ENCODE data around the gene HOXA5. TPM values are rescaled to one million over a fixed set of nuclear protein-coding genes. Genes with fewer than 3 reads are reported as not detected.

Gene HOXA5
- total and polyA plus RNA-seq, 9 donors, result 7.1 to 16.6 (median 9.4) TPM

DNA sequence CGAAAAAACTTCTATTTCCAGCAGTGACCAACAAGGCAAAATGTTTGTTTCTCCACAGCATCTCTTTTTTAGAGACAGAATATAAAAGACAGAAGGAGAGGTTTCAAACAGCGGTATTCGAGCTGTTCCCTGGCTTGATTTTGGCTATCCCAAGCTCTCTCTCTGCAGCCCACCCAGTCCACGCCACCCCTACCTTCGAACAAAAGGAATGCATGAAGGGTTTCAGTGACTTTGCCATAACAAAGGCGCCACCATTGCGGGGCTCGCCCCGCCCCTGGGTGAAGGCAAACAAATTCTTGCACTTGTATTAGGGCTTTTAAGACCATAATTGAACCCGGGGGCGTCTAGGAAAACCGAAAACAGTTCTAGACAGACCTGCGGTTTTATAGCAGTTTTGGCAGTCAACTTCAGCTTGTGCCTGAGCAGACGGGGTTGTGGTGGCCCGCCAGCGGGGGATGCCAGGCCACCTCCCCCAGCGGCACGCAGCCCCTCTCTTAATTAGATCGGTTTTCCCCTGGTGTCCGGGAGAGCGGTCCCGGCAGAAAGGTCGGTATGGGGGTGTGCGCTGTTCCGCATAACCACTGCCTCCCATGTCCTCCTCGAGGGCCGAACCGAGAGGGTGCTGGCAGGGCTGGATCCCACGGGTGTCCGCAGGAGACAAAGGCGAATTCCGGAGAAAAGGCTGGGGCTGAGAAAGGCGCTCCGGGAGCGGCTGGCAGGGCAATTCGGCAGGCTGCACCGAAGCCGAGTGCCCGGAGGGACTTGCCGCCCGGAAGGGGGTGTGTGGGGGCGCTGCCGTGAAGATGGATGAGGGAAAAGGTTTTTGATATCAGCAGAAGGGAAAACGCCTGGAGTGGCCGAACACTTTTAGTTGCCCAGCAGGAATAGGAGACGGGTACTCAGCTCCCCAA is 44.2 kb upstream of the HOXA5 start:
- H3K4me1 ChIP-seq (ENCODE audit: control insufficient read depth, insufficient read depth, low read length), result peaks cover 75% of the 10 kb centered on the region
- H3K4me3 ChIP-seq (ENCODE audit: low read length), result peak overlapping the region; percentile 47
- no peaks in the 10 kb centered on the region for H3K36me3 ChIP-seq (ENCODE audit: control insufficient read depth, insufficient read depth, low read length)
- WGBS (ENCODE audit: insufficient coverage), result 44% methylated on average over 43 of the region's 46 CpGs
- peak; percentile 27 for DNase-seq
- H3K27me3 ChIP-seq (ENCODE audit: control insufficient read depth, insufficient read depth, low read length), result peaks cover 94% of the 10 kb centered on the region
- peak overlapping the region; percentile 92 for H3K27ac ChIP-seq (ENCODE audit: low read length)
- no peaks in the 10 kb centered on the region for H3K9me3 ChIP-seq (replicated peaks; ENCODE audit: control insufficient read depth, low read depth, low read length)

DNA sequence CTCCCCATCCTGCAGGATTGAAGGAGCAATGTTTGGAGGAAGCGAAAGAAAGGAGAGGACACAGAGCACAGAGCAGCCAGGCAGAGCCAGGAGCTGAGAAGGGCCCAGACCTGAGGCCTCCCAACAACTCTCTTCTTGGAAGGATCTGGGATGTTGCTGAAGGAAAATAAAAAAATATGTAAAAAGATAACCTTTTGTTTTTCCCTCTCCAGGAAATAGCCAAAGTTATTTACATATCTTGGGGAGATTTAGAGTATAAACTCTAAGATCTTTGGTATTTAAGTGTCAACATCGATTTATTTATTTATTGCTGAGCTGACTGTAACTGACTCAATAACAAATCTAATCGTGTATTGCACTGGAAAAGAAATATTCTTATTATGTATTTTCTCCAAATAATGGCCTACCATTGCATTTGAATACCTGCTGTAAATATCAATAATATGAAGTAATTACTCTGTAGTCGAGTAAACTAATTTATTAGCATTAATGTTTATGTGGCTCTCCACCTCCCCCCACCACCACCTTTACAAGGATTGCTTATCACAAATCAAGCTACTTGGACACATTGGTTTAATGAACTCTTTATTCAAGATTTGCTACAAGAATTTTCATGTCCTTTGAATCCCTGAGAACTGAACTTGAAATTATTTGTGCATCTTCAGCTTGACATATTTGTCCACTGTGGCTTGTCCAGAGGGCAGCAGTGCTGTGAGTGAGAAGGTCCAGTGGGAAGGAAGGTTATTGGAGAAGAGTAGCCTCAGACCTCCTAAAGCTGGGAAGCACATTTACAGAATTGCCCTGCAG is 43.4 kb upstream of the HOXA5 start:
- H3K36me3 ChIP-seq (ENCODE audit: control insufficient read depth, insufficient read depth, low read length), result no peaks in the 10 kb centered on the region
- peak overlapping the region; percentile 71 for H3K4me3 ChIP-seq (ENCODE audit: low read length)
- H3K27ac ChIP-seq (ENCODE audit: low read length), result peak overlapping the region; percentile 92
- DNase-seq, result peak; percentile 37
- H3K9me3 ChIP-seq (replicated peaks; ENCODE audit: control insufficient read depth, low read depth, low read length), result no peaks in the 10 kb centered on the region
- H3K4me1 ChIP-seq (ENCODE audit: control insufficient read depth, insufficient read depth, low read length), result peaks cover 82% of the 10 kb centered on the region
- no CpG with 5 or more reads among the region's 4 CpGs for WGBS (ENCODE audit: insufficient coverage)
- H3K27me3 ChIP-seq (ENCODE audit: control insufficient read depth, insufficient read depth, low read length), result peaks cover 95% of the 10 kb centered on the region

GRCh38 chr7:27185854-27186667 is 42.6 kb upstream of the HOXA5 start:
- Histone ChIP-seq H3K27me3 (ENCODE audit: control insufficient read depth, insufficient read depth, low read length) (peaks cover 90% of the 10 kb centered on the region), H3K36me3 (ENCODE audit: control insufficient read depth, insufficient read depth, low read length) (no peaks in the 10 kb centered on the region), H3K27ac (ENCODE audit: low read length) (peak overlapping the region; percentile 92), H3K4me3 (ENCODE audit: low read length) (peak overlapping the region; percentile 71), H3K4me1 (ENCODE audit: control insufficient read depth, insufficient read depth, low read length) (peaks cover 83% of the 10 kb centered on the region), H3K9me3 (replicated peaks; ENCODE audit: control insufficient read depth, low read depth, low read length) (no peaks in the 10 kb centered on the region)
- peak; percentile 48 for DNase-seq
- 21% methylated on average over 21 of the region's 24 CpGs for WGBS (ENCODE audit: insufficient coverage)

GRCh38 chr7:27185013-27185853 is 41.8 kb upstream of the HOXA5 start, which contains the start of gene HOXA11:
Gene HOXA11 (minus strand): TSS chr7:27185232. CDS start chr7:27185144, 88 bp downstream.
- Histone ChIP-seq H3K9me3 (replicated peaks; ENCODE audit: control insufficient read depth, low read depth, low read length) (no peaks in the 10 kb centered on the region), H3K4me1 (ENCODE audit: control insufficient read depth, insufficient read depth, low read length) (peaks cover 83% of the 10 kb centered on the region), H3K27ac (ENCODE audit: low read length) (peak within 1 kb of the TSS; percentile 92), H3K27me3 (ENCODE audit: control insufficient read depth, insufficient read depth, low read length) (peaks cover 88% of the 10 kb centered on the region), H3K4me3 (ENCODE audit: low read length) (peak within 1 kb of the TSS; percentile 71), H3K36me3 (ENCODE audit: control insufficient read depth, insufficient read depth, low read length) (no peaks in the 10 kb centered on the region)
- WGBS (ENCODE audit: insufficient coverage), result 17% methylated on average over 39 of the region's 43 CpGs
- DNase-seq, result peak; percentile 95

DNA sequence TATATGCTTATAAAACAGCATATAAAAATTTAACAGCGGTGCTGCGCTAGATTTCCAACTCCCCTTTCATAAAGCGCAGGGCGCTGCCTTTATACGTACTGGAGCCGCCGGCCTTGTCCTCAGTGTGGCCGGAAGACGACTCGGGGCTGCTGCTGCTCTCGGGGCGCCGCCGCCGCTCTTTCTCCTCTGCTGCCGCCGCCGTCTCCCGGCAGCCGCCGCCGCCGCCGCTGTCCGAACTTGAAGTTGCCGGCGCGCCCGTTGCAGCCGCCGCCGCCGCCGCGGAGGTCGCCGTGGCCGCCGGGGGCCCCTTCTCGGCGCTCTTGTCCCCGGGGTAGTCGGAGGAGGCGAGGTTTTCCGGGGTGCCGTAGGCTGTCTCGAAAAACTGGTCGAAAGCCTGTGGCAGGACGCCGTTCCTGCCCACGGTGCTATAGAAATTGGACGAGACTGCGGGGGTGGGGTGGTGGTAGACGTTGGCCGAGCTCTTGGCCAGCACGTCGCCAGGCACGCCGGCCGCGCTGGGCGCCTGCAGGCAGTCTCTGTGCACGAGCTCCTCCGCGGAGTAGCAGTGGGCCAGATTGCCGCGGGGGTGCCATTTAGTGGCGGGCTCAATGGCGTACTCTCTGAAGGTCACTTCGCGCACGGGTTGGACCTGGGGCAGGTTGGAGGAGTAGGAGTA is 41.0 kb upstream of the HOXA5 start:
- Histone ChIP-seq H3K9me3 (replicated peaks; ENCODE audit: control insufficient read depth, low read depth, low read length) (no peaks in the 10 kb centered on the region), H3K4me3 (ENCODE audit: low read length) (peak overlapping the region; percentile 71), H3K27ac (ENCODE audit: low read length) (peak overlapping the region; percentile 92), H3K27me3 (ENCODE audit: control insufficient read depth, insufficient read depth, low read length) (peaks cover 87% of the 10 kb centered on the region), H3K36me3 (ENCODE audit: control insufficient read depth, insufficient read depth, low read length) (no peaks in the 10 kb centered on the region), H3K4me1 (ENCODE audit: control insufficient read depth, insufficient read depth, low read length) (peaks cover 80% of the 10 kb centered on the region)
- DNase-seq, result peak; percentile 79
- WGBS (ENCODE audit: insufficient coverage), result under 1% methylated on average over 72 of the region's 72 CpGs

GRCh38 chr7:27183682-27184336 is 40.3 kb upstream of the HOXA5 start:
- no peaks in the 10 kb centered on the region for H3K36me3 ChIP-seq (ENCODE audit: control insufficient read depth, insufficient read depth, low read length)
- WGBS (ENCODE audit: insufficient coverage), result 4% methylated on average over 19 of the region's 30 CpGs
- peak overlapping the region; percentile 71 for H3K4me3 ChIP-seq (ENCODE audit: low read length)
- no peaks in the 10 kb centered on the region for H3K9me3 ChIP-seq (replicated peaks; ENCODE audit: control insufficient read depth, low read depth, low read length)
- peak; percentile 74 for DNase-seq
- H3K4me1 ChIP-seq (ENCODE audit: control insufficient read depth, insufficient read depth, low read length), result peaks cover 73% of the 10 kb centered on the region
- H3K27me3 ChIP-seq (ENCODE audit: control insufficient read depth, insufficient read depth, low read length), result peaks cover 85% of the 10 kb centered on the region
- H3K27ac ChIP-seq (ENCODE audit: low read length), result peak overlapping the region; percentile 87

GRCh38 chr7:27182861-27183681 is 39.6 kb upstream of the HOXA5 start:
- H3K27ac ChIP-seq (ENCODE audit: low read length), result peak overlapping the region; percentile 87
- H3K9me3 ChIP-seq (replicated peaks; ENCODE audit: control insufficient read depth, low read depth, low read length), result no peaks in the 10 kb centered on the region
- H3K36me3 ChIP-seq (ENCODE audit: control insufficient read depth, insufficient read depth, low read length), result no peaks in the 10 kb centered on the region
- H3K4me1 ChIP-seq (ENCODE audit: control insufficient read depth, insufficient read depth, low read length), result peaks cover 68% of the 10 kb centered on the region
- H3K4me3 ChIP-seq (ENCODE audit: low read length), result peak overlapping the region; percentile 71
- peak; percentile 56 for DNase-seq
- WGBS (ENCODE audit: insufficient coverage), result 24% methylated on average over 28 of the region's 39 CpGs
- peaks cover 78% of the 10 kb centered on the region for H3K27me3 ChIP-seq (ENCODE audit: control insufficient read depth, insufficient read depth, low read length)

GRCh38 chr7:27182285-27182841 is 38.9 kb upstream of the HOXA5 start:
- H3K9me3 ChIP-seq (replicated peaks; ENCODE audit: control insufficient read depth, low read depth, low read length), result no peaks in the 10 kb centered on the region
- H3K27ac ChIP-seq (ENCODE audit: low read length), result peak overlapping the region; percentile 87
- H3K4me3 ChIP-seq (ENCODE audit: low read length), result peak overlapping the region; percentile 71
- WGBS (ENCODE audit: insufficient coverage), result 33% methylated on average over 1 of the region's 4 CpGs
- peaks cover 71% of the 10 kb centered on the region for H3K27me3 ChIP-seq (ENCODE audit: control insufficient read depth, insufficient read depth, low read length)
- peaks cover 70% of the 10 kb centered on the region for H3K4me1 ChIP-seq (ENCODE audit: control insufficient read depth, insufficient read depth, low read length)
- DNase-seq, result no peak
- H3K36me3 ChIP-seq (ENCODE audit: control insufficient read depth, insufficient read depth, low read length), result no peaks in the 10 kb centered on the region

Data from muscle of leg (tissue), 11 donors.